ENCODE measurements around the gene MMP21. TPM values are rescaled to one million over a fixed set of nuclear protein-coding genes. Genes with fewer than 3 reads are reported as not detected.
A peak's percentile ranks its signal among the peaks of the same experiment; 100 is the strongest.

The MMP21 gene
- total and polyA plus RNA-seq, 2 of the 13 experiments (the other 11 are each of a cell fraction or from before 2014, with no cell fraction given): not detected

GRCh38 chr10:125778556-125778955 lies 2.9 kb upstream of the MMP21 start (continued):
- TF ChIP-seq ZNF33A (CRISPR knock-in tag; IDR thresholded peaks at IDR 0.05; ENCODE audit: borderline replicate concordance) (no peak), ZNF770 (CRISPR knock-in tag; IDR thresholded peaks at IDR 0.05) (no peak), TBL1XR1 (IDR thresholded peaks at IDR 0.05; ENCODE audit: borderline replicate concordance, low read length, partially characterized antibody) (no peak), NFYC (CRISPR knock-in tag; IDR thresholded peaks at IDR 0.05) (no peak), MYNN (CRISPR knock-in tag; IDR thresholded peaks at IDR 0.05; ENCODE audit: low read depth) (no peak), KDM2A (CRISPR knock-in tag; IDR thresholded peaks at IDR 0.05; ENCODE audit: borderline replicate concordance, low read depth) (no peak), NCOR1 (IDR thresholded peaks at IDR 0.05; ENCODE audit: borderline replicate concordance, low read length) (no peak)

DNA sequence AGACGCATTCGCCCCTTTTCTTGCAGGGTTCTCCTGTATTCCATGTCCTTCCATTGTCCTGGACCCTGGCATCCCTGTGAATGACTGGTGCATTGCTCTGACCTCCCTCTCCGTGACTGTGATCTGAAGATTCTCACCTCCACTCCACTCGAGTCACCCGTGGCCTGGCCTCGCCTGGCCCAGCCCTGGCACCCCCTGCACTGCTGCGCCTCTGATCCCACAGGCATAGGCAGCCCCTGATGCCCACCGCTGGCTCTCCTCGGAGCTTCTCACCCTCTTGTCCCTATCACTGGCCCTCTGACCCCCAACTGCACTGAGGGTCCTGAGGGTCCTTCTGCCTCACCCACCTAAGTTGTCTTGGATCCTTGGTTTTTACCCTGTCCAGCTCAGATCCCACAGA lies 2.2 kb upstream of the MMP21 start:
- ChIA-PET CTCF (ENCODE audit: low intra/inter-chr PET ratio, low total read pairs) (no interaction called here), POLR2A (interaction anchor here (0.9 kb wide), 1 partner anchor 45 kb away, joined by 3 read pairs; the partner anchor contains the start of genes BCCIP and UROS)
- Histone ChIP-seq H3K79me2 (ENCODE audit: insufficient read depth, low read length) (no peaks in the 10 kb centered on the region), H3K4me1 (ENCODE audit: insufficient read depth, low read length) (peaks cover 29% of the 10 kb centered on the region), H3K4me3 (replicated peaks in 1 of 3; ENCODE audit: insufficient read depth in 1 of 3, low read depth in 2 of 3, low read length in 3 of 3) (no peak overlapping the region), H3K9ac (ENCODE audit: insufficient read depth, low read depth, low read length) (no peak overlapping the region), H3K4me2 (ENCODE audit: low read depth, low read length) (no peak overlapping the region), H3K36me3 (replicated peaks in 1 of 2; ENCODE audit: control insufficient read depth in 1 of 2, insufficient read depth in 2 of 2, low read length in 2 of 2) (no peaks in the 10 kb centered on the region), H3K27me3 (ENCODE audit: control insufficient read depth in 1 of 2, insufficient read depth in 2 of 2, low read length in 2 of 2) (no peaks in the 10 kb centered on the region; a peak in 3 of 5 replicates), H2AFZ (ENCODE audit: low read length) (peak overlapping the region; percentile 54), H3K9me3 (ENCODE audit: low read length) (no peaks in the 10 kb centered on the region), H4K20me1 (ENCODE audit: insufficient read depth, low read length) (no peaks in the 10 kb centered on the region), H3K27ac (ENCODE audit: extremely low read length, insufficient read depth, low read length) (no peak overlapping the region)
- ATAC-seq (no peak), FAIRE-seq (no peak), DNase-seq (ENCODE audit: low spot score) (no peak)
- BruUV-seq (replicated peaks): no TSS peak
- intact Hi-C loops (cut with micrococcal nuclease; ENCODE audit: unreplicated experiment) (loop anchor here (10.0 kb wide), 1 partner anchor 47 kb away; the partner anchor contains the start of genes BCCIP and UROS), in situ Hi-C loops (cut with HindIII; ENCODE audit: extremely low pct_ligation_motif_present, low pct_unique_long_range_greater_than_20kb) (no loop called here)
- TF ChIP-seq, protein P1, sequence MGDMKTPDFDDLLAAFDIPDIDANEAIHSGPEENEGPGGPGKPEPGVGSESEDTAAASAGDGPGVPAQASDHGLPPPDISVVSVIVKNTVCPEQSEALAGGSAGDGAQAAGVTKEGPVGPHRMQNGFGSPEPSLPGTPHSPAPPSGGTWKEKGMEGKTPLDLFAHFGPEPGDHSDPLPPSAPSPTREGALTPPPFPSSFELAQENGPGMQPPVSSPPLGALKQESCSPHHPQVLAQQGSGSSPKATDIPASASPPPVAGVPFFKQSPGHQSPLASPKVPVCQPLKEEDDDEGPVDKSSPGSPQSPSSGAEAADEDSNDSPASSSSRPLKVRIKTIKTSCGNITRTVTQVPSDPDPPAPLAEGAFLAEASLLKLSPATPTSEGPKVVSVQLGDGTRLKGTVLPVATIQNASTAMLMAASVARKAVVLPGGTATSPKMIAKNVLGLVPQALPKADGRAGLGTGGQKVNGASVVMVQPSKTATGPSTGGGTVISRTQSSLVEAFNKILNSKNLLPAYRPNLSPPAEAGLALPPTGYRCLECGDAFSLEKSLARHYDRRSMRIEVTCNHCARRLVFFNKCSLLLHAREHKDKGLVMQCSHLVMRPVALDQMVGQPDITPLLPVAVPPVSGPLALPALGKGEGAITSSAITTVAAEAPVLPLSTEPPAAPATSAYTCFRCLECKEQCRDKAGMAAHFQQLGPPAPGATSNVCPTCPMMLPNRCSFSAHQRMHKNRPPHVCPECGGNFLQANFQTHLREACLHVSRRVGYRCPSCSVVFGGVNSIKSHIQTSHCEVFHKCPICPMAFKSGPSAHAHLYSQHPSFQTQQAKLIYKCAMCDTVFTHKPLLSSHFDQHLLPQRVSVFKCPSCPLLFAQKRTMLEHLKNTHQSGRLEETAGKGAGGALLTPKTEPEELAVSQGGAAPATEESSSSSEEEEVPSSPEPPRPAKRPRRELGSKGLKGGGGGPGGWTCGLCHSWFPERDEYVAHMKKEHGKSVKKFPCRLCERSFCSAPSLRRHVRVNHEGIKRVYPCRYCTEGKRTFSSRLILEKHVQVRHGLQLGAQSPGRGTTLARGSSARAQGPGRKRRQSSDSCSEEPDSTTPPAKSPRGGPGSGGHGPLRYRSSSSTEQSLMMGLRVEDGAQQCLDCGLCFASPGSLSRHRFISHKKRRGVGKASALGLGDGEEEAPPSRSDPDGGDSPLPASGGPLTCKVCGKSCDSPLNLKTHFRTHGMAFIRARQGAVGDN (CRISPR knock-in tag; IDR thresholded peaks at IDR 0.05): 0 out of 2 replicates have a peak, but pooled peaks have one; percentile 12
- no peak for TF ChIP-seq ETS1 (CRISPR knock-in tag; IDR thresholded peaks at IDR 0.05)
- WGBS (ENCODE audit: low lambda C conversion rate): 53% methylated on average over 9 of the region's 9 CpGs
